Thyroid gland (tissue), 4 donors: ENCODE measurements around the gene AKR1C8.

Experiments
- CTCF ChIP-seq, 6 experiments: fragments of 200-600 bp in 3 of 6; fragments of 450-650 bp in 3 of 6; sonication (generic) in 3 of 6; IDR thresholded peaks; one replicate each; pipeline ENCODE4 v1.5.1; 2016 to 2019; ENCODE audit warnings: antibody characterized with exemption in 6 of 6, mild to moderate bottlenecking in 2 of 6, inconsistent platforms in 1 of 6, moderate library complexity in 1 of 6
- POLR2A ChIP-seq, 2 donors: fragments of 450-650 bp; IDR thresholded peaks; one replicate each; pipeline ENCODE4 v1.6.1; 2017; ENCODE audit warnings: antibody characterized with exemption in 2 of 2, mild to moderate bottlenecking in 2 of 2, moderate library complexity in 1 of 2

GRCh38 chr10:5125315-5126044 lies 59.5 kb downstream of the AKR1C8 start:
- TF ChIP-seq POLR2A (IDR thresholded peaks at IDR 0.05): no peak
- TF ChIP-seq CTCF (IDR thresholded peaks at IDR 0.05): no peak
